ENCODE results near the gene SDC3. TPM values are rescaled to one million over a fixed set of nuclear protein-coding genes. Genes with fewer than 3 reads are reported as not detected.

Gene SDC3
- total RNA-seq, 1 donor from 2014 or later: 23.0 TPM

GRCh38 chr1:30888391-30888790 is 20.2 kb downstream of the SDC3 start:
- no peak for DNase-seq (ENCODE audit: low spot score)
- peak overlapping the region; percentile 69 for H3K27ac Mint-ChIP-seq
- Histone ChIP-seq H3K27me3 (no peaks in the 10 kb centered on the region), H4K20me1 (ENCODE audit: low read depth) (peaks cover 70% of the 10 kb centered on the region), H3F3A (ENCODE audit: low read depth) (peaks cover 20% of the 10 kb centered on the region), H3K36me3 (no peaks in the 10 kb centered on the region), H2AFZ (replicated peaks) (no peak overlapping the region), H3K4me2 (no peak overlapping the region), H3K4me3 (no peak overlapping the region), H3K9ac (no peak overlapping the region), H3K9me3 (ENCODE audit: low read depth) (no peaks in the 10 kb centered on the region), H3K4me1 (peaks cover 35% of the 10 kb centered on the region), H3K27ac (peak overlapping the region; percentile 51), H3K79me2 (ENCODE audit: low read depth) (peaks cover 54% of the 10 kb centered on the region)
- H3K27me3 Mint-ChIP-seq (ENCODE audit: insufficient read depth, low read depth): peaks cover 7% of the 10 kb centered on the region
- no peak overlapping the region for H3K4me3 Mint-ChIP-seq
- TF ChIP-seq EZH2 (IDR thresholded peaks at IDR 0.05) (no peak), EZH2phosphoT487 (IDR thresholded peaks at IDR 0.05) (no peak), CTCF (IDR thresholded peaks at IDR 0.05) (no peak)
- H3K36me3 Mint-ChIP-seq: no peaks in the 10 kb centered on the region
- peaks cover 67% of the 10 kb centered on the region for H3K4me1 Mint-ChIP-seq
- no peaks in the 10 kb centered on the region for H3K9me3 Mint-ChIP-seq

DNA sequence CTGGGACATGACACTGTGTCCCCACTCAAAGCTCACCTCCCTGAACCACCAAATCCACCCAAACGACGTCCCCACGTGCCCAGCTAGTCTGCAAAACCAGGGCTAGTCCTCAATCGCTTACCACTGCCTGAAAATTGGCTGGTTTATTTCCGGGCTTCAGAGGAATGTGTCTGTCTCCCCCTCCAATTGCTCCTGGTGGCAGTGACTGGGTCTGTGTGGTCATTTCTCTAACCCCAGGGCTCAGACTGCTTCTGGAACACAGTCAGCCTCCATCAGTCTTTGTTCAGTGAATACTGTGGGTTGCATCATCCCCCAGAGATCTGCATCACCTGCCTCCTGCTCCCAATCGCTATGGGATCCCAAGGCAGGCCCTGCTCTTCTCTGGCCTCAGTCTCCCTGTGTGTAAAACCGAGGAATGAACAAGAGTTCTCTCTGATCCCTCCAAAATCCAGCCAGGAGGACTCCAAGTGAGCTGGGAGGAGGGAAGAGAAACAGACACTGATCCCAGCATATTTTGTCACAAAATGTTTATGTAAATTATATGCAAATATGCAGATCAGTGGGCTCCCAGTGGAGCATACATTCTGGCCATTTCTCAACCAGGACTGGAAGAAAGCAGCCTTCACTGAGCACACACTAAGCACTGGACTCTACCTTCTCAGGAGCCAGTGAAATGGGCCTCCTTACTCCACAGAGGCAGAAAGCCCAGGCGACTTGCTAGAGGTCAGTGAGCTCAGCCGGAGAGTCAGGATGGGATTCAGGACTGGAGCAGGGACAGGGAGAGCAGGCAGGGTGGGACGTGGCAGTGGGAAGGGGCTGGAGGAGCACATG is 20.9 kb downstream of the SDC3 start:
- H3K4me2 ChIP-seq: no peak overlapping the region
- no peak for DNase-seq (ENCODE audit: low spot score)
- peaks cover 33% of the 10 kb centered on the region for H3K4me1 ChIP-seq

DNA sequence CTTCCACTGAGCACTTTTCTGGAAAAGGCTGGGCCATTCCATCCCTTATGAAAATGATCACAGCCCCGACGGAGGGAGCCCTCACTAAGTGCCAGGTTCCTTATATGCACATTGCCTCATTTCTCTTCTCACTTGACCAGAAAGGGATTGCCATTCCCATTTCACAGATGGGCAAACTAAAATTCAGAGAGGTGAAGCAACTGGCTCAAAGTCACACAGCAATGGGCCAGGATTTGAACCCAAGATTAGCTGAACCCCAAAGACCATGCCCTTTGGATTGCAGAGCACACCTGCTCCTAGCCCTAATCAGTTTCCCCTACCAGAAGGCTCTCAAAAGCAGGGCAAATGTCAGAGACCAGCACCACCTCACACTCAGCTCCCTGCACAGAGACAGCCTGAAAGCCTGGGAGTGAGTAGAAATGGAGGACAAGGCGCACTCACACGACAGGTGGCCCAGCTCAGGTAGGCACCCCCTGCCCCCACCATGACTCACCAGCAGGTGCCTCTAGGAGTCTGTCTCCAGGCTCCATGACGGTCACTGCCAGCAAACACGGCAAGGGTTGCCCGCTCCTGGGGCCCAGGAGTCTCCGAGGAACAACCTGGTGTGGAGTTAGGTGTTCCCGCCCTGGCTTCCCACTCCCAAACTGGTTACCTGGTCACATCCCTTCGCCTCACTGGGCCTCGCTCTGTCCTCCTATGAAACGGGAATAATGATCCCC is 21.7 kb downstream of the SDC3 start:
- H3K27me3 ChIP-seq: no peaks in the 10 kb centered on the region
- H3K79me2 ChIP-seq (ENCODE audit: low read depth): peaks cover 54% of the 10 kb centered on the region
- Mint-ChIP-seq H3K27ac (peak overlapping the region; percentile 85), H3K36me3 (no peaks in the 10 kb centered on the region), H3K4me1 (peaks cover 67% of the 10 kb centered on the region), H3K9me3 (no peaks in the 10 kb centered on the region), H3K27me3 (ENCODE audit: insufficient read depth, low read depth) (peaks cover 2% of the 10 kb centered on the region), H3K4me3 (no peak overlapping the region)
- H2AFZ ChIP-seq (replicated peaks): no peak overlapping the region
- peaks cover 33% of the 10 kb centered on the region for H3K4me1 ChIP-seq
- TF ChIP-seq EZH2 (IDR thresholded peaks at IDR 0.05) (no peak), CTCF (IDR thresholded peaks at IDR 0.05) (no peak), EZH2phosphoT487 (IDR thresholded peaks at IDR 0.05) (no peak)
- H3K27ac ChIP-seq: peak overlapping the region; percentile 65
- peaks cover 18% of the 10 kb centered on the region for H3F3A ChIP-seq (ENCODE audit: low read depth)
- DNase-seq (ENCODE audit: low spot score): no peak
- no peaks in the 10 kb centered on the region for H3K9me3 ChIP-seq (ENCODE audit: low read depth)
- no peak overlapping the region for H3K4me3 ChIP-seq
- no peak overlapping the region for H3K9ac ChIP-seq
- no peaks in the 10 kb centered on the region for H3K36me3 ChIP-seq
- H4K20me1 ChIP-seq (ENCODE audit: low read depth): peaks cover 70% of the 10 kb centered on the region
- H3K4me2 ChIP-seq: no peak overlapping the region

More for the DNA sequence above, 20.9 kb downstream of the SDC3 start:
- peaks cover 68% of the 10 kb centered on the region for H3K4me1 Mint-ChIP-seq
- Histone ChIP-seq H3K9me3 (ENCODE audit: low read depth) (no peaks in the 10 kb centered on the region), H3K27me3 (no peaks in the 10 kb centered on the region), H3K9ac (no peak overlapping the region), H3K79me2 (ENCODE audit: low read depth) (peaks cover 58% of the 10 kb centered on the region), H3F3A (ENCODE audit: low read depth) (peaks cover 18% of the 10 kb centered on the region), H3K4me3 (no peak overlapping the region), H2AFZ (replicated peaks) (no peak overlapping the region), H4K20me1 (ENCODE audit: low read depth) (peaks cover 70% of the 10 kb centered on the region), H3K36me3 (no peaks in the 10 kb centered on the region), H3K27ac (peak overlapping the region; percentile 51)
- peaks cover 5% of the 10 kb centered on the region for H3K27me3 Mint-ChIP-seq (ENCODE audit: insufficient read depth, low read depth)
- H3K4me3 Mint-ChIP-seq: no peak overlapping the region
- TF ChIP-seq EZH2 (IDR thresholded peaks at IDR 0.05) (no peak), EZH2phosphoT487 (IDR thresholded peaks at IDR 0.05) (no peak), CTCF (IDR thresholded peaks at IDR 0.05) (no peak)
- no peaks in the 10 kb centered on the region for H3K36me3 Mint-ChIP-seq
- H3K9me3 Mint-ChIP-seq: no peaks in the 10 kb centered on the region
- peak overlapping the region; percentile 94 for H3K27ac Mint-ChIP-seq

Measured in neural progenitor cell (in vitro differentiated cells).